ENCODE measurements around the gene LIMS2.

LIMS2 gene

GRCh38 chr2:127647242-127648190 is 27.8 kb downstream of the LIMS2 start:
- ATAC-seq (replicated peaks) = no peak
- Mint-ChIP-seq H3K27ac (no peak overlapping the region), H3K27me3 (peaks cover 0 to 10% of the 10 kb centered on the region in 2 donors), H3K9me3 (no peaks in the 10 kb centered on the region), H3K4me3 (no peak overlapping the region), H3K36me3 (ENCODE audit: insufficient read depth) (peaks cover 2% of the 10 kb centered on the region), H3K4me1 (ENCODE audit: low read depth in 2 of 2) (peaks cover 7 to 8% of the 10 kb centered on the region in 2 donors)
- no peak for DNase-seq

GRCh38 chr2:127646487-127647241 is 28.7 kb downstream of the LIMS2 start:
- DNase-seq = no peak
- H3K27ac Mint-ChIP-seq = no peak overlapping the region
- no peaks in the 10 kb centered on the region for H3K9me3 Mint-ChIP-seq
- peaks cover 0 to 9% of the 10 kb centered on the region in 2 donors for H3K27me3 Mint-ChIP-seq
- no peak for ATAC-seq (replicated peaks)
- H3K4me1 Mint-ChIP-seq (ENCODE audit: low read depth in 2 of 2) = peaks cover 7 to 8% of the 10 kb centered on the region in 2 donors
- no peak overlapping the region for H3K4me3 Mint-ChIP-seq
- H3K36me3 Mint-ChIP-seq (ENCODE audit: insufficient read depth) = no peaks in the 10 kb centered on the region

DNA sequence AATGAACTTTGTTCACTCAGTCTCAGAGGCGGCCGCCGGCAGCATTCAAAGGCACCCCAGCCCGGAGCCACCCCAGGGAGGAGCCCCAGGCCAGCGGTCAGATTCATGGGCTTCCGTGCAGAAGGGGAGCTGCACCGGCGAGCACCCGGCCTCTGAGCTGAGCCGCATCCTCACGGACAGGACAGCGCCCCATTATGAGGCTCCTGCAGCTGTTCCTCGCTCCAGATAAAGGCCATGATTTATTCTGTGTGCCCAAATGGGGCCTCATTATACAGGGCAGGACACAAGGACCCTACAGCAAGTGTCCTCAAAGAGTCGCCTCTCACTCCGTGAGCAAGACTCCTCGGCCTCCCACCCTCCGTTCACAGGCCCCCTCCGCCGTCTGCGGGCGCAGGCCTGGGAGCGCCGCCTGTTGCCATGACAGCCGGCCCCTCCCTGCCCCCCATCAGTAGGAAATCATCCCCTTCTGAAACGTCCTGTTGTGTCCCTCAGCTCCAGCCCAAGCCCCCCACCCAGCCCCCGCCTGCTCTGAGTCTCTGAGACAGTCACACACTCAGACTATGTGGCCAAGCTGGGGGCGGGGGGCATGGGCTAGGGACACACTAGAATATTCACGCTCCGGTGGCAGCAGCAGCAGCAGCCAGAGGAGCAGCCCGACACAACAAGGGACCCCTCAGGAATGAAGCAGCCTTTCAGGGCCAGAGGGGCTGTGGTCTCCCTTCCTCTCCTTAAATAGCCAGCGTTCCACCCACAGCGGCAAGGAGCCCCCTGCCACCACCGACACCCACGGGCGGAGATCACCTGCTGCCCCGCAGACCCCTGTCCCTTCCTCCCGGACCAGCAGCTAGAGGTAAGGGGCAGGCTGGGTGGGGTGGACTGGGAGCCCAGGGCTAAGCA is 29.7 kb downstream of the LIMS2 start, which contains the start of gene GPR17:
TSS of gene GPR17 (plus strand) at position 759 of the 897 bp plus-strand sequence. CDS start 4,583 bp downstream, outside the sequence.
- Mint-ChIP-seq H3K4me3 (no peak within 1 kb of the TSS), H3K27ac (no peak within 1 kb of the TSS), H3K36me3 (ENCODE audit: insufficient read depth) (no peaks in the 10 kb centered on the region), H3K9me3 (no peaks in the 10 kb centered on the region), H3K27me3 (no peaks in the 10 kb centered on the region), H3K4me1 (ENCODE audit: low read depth in 2 of 2) (peaks cover 7 to 8% of the 10 kb centered on the region in 2 donors)
- no peak for ATAC-seq (replicated peaks)
- no peak for DNase-seq

GRCh38 chr2:127645026-127645394 is 30.3 kb downstream of the LIMS2 start:
- H3K36me3 Mint-ChIP-seq (ENCODE audit: insufficient read depth) = no peaks in the 10 kb centered on the region
- no peaks in the 10 kb centered on the region for H3K27me3 Mint-ChIP-seq
- no peaks in the 10 kb centered on the region for H3K9me3 Mint-ChIP-seq
- DNase-seq = no peak
- no peak overlapping the region for H3K4me3 Mint-ChIP-seq
- H3K27ac Mint-ChIP-seq = no peak overlapping the region
- H3K4me1 Mint-ChIP-seq (ENCODE audit: low read depth in 2 of 2) = peaks cover 7 to 8% of the 10 kb centered on the region in 2 donors
- ATAC-seq (replicated peaks) = no peak

- no peaks in the 10 kb centered on the region for H3K27me3 Mint-ChIP-seq
- H3K27ac Mint-ChIP-seq = peak overlapping the region in 1 of 2 donors; percentile 65
- no peaks in the 10 kb centered on the region for H3K36me3 Mint-ChIP-seq (ENCODE audit: insufficient read depth)
- ATAC-seq (replicated peaks) (no peak), DNase-seq (no peak)
- peaks cover 3 to 5% of the 10 kb centered on the region in 2 donors for H3K4me1 Mint-ChIP-seq (ENCODE audit: low read depth in 2 of 2)
- H3K9me3 Mint-ChIP-seq = no peaks in the 10 kb centered on the region
- H3K4me3 Mint-ChIP-seq = no peak overlapping the region
Measured at GRCh38 chr2:127644066-127645025, 31.0 kb downstream of the LIMS2 start.

- peaks cover under 1 to 2% of the 10 kb centered on the region in 2 donors for H3K4me1 Mint-ChIP-seq (ENCODE audit: low read depth in 2 of 2)
Measured at GRCh38 chr2:127643439-127644065, 31.8 kb downstream of the LIMS2 start.

GRCh38 chr2:127642706-127643438 is 32.5 kb downstream of the LIMS2 start:
- Mint-ChIP-seq H3K9me3 (no peaks in the 10 kb centered on the region), H3K27ac (peak overlapping the region in 1 of 2 donors; percentile 35), H3K27me3 (no peaks in the 10 kb centered on the region), H3K4me3 (peak overlapping the region in 1 of 2 donors; percentile 13), H3K36me3 (ENCODE audit: insufficient read depth) (no peaks in the 10 kb centered on the region), H3K4me1 (ENCODE audit: low read depth in 2 of 2) (peaks cover 2% of the 10 kb centered on the region in 2 donors)
- ATAC-seq (replicated peaks) = no peak
- DNase-seq = no peak

More at GRCh38 chr2:127643439-127644065, 31.8 kb downstream of the LIMS2 start:
- H3K4me3 Mint-ChIP-seq = no peak overlapping the region
- no peaks in the 10 kb centered on the region for H3K27me3 Mint-ChIP-seq
- no peaks in the 10 kb centered on the region for H3K36me3 Mint-ChIP-seq (ENCODE audit: insufficient read depth)
- H3K9me3 Mint-ChIP-seq = no peaks in the 10 kb centered on the region
- ATAC-seq (replicated peaks) (no peak), DNase-seq (no peak)
- H3K27ac Mint-ChIP-seq = peak overlapping the region in 1 of 2 donors; percentile 65

- DNase-seq = peak in 1 of 3 experiments; percentile 12
Measured at GRCh38 chr2:127641846-127642507, 33.4 kb downstream of the LIMS2 start.

DNA sequence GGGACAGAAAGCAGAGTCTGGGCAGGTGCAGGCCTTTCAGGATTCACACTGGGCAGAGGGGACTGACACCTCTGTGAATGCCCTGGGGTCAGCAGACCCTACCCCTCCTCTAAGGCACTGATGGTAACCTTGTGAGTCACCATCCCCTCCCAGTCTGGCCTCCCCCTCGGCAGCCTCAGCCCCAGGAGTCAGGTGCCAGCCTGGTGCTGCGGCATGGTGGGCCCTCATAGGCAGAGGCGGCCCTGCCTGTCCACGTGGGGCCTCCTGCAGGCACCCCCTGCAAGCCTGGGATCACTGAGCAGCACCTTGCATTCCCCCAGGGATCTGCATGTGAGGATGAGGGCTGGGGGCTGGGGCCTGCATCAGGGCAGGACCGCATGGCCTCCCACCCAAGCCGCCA is 34.2 kb downstream of the LIMS2 start:
- Mint-ChIP-seq H3K4me1 (ENCODE audit: low read depth in 2 of 2) (peaks cover 2 to 4% of the 10 kb centered on the region in 2 donors), H3K4me3 (no peak overlapping the region), H3K36me3 (ENCODE audit: insufficient read depth) (no peaks in the 10 kb centered on the region), H3K27me3 (no peaks in the 10 kb centered on the region), H3K9me3 (no peaks in the 10 kb centered on the region), H3K27ac (no peak overlapping the region)
- ATAC-seq (replicated peaks) (no peak), DNase-seq (no peak)

More at GRCh38 chr2:127641846-127642507, 33.4 kb downstream of the LIMS2 start:
- peak overlapping the region in 1 of 2 donors; percentile 35 for H3K27ac Mint-ChIP-seq
- no peaks in the 10 kb centered on the region for H3K27me3 Mint-ChIP-seq
- peaks cover 4% of the 10 kb centered on the region in 2 donors for H3K4me1 Mint-ChIP-seq (ENCODE audit: low read depth in 2 of 2)
- H3K9me3 Mint-ChIP-seq = no peaks in the 10 kb centered on the region
- peak overlapping the region in 1 of 2 donors; percentile 13 for H3K4me3 Mint-ChIP-seq
- no peaks in the 10 kb centered on the region for H3K36me3 Mint-ChIP-seq (ENCODE audit: insufficient read depth)
- peak; percentile 75 for ATAC-seq (replicated peaks)

- DNase-seq = no peak
- Mint-ChIP-seq H3K9me3 (no peaks in the 10 kb centered on the region), H3K36me3 (ENCODE audit: insufficient read depth) (no peaks in the 10 kb centered on the region), H3K4me3 (peak overlapping the region in 1 of 2 donors; percentile 17), H3K4me1 (ENCODE audit: low read depth in 2 of 2) (peaks cover 2 to 4% of the 10 kb centered on the region in 2 donors), H3K27ac (peak overlapping the region in 1 of 2 donors; percentile 44), H3K27me3 (no peaks in the 10 kb centered on the region)
- peak; percentile 22 for ATAC-seq (replicated peaks)
Measured at GRCh38 chr2:127640082-127641072, 35.0 kb downstream of the LIMS2 start.
